Measurements from ENCODE around the gene ZNF98.

DNA sequence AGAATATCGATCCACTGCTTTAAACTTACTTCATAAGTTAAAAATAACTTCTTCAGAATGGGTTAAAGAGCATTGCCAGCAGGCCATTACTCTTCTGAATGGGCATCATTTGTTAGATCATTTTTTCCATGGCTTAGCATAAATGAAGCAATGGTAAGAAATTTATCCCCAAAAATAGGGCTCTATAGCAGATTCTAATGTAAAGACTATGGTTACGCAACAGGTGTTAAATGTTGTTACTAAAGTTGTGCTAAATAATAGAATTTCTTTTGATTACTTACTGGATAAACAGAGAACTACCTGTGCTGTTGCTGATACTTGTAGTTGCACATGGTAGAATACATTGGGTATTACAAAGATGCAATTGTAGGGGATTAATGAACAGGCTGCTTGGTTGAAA, 15.9 kb upstream of the ZNF98 start:
- TF ChIP-seq JUN (IDR thresholded peaks at IDR 0.05): no peak
- no peak for TF ChIP-seq JUNB (IDR thresholded peaks at IDR 0.05)
- TF ChIP-seq, protein P1, sequence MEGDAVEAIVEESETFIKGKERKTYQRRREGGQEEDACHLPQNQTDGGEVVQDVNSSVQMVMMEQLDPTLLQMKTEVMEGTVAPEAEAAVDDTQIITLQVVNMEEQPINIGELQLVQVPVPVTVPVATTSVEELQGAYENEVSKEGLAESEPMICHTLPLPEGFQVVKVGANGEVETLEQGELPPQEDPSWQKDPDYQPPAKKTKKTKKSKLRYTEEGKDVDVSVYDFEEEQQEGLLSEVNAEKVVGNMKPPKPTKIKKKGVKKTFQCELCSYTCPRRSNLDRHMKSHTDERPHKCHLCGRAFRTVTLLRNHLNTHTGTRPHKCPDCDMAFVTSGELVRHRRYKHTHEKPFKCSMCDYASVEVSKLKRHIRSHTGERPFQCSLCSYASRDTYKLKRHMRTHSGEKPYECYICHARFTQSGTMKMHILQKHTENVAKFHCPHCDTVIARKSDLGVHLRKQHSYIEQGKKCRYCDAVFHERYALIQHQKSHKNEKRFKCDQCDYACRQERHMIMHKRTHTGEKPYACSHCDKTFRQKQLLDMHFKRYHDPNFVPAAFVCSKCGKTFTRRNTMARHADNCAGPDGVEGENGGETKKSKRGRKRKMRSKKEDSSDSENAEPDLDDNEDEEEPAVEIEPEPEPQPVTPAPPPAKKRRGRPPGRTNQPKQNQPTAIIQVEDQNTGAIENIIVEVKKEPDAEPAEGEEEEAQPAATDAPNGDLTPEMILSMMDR (IDR thresholded peaks at IDR 0.05): no peak
- TF ChIP-seq EP300 (IDR thresholded peaks at IDR 0.05): no peak
- TF ChIP-seq POLR2A (IDR thresholded peaks at IDR 0.05; ENCODE audit: low read length): no peak
- no peak for TF ChIP-seq MAFK (IDR thresholded peaks at IDR 0.05; ENCODE audit: partially characterized antibody)
- TF ChIP-seq HOXB5 (CRISPR knock-in tag; IDR thresholded peaks at IDR 0.05): no peak
- TF ChIP-seq CEBPB (IDR thresholded peaks at IDR 0.05): no peak
- TF ChIP-seq NR3C1 (IDR thresholded peaks at IDR 0.05): no peak
- TF ChIP-seq, protein P2, sequence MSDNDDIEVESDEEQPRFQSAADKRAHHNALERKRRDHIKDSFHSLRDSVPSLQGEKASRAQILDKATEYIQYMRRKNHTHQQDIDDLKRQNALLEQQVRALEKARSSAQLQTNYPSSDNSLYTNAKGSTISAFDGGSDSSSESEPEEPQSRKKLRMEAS (IDR thresholded peaks at IDR 0.05): no peak
- no peak for TF ChIP-seq SMC3 (IDR thresholded peaks at IDR 0.05)
- TF ChIP-seq, protein P3, sequence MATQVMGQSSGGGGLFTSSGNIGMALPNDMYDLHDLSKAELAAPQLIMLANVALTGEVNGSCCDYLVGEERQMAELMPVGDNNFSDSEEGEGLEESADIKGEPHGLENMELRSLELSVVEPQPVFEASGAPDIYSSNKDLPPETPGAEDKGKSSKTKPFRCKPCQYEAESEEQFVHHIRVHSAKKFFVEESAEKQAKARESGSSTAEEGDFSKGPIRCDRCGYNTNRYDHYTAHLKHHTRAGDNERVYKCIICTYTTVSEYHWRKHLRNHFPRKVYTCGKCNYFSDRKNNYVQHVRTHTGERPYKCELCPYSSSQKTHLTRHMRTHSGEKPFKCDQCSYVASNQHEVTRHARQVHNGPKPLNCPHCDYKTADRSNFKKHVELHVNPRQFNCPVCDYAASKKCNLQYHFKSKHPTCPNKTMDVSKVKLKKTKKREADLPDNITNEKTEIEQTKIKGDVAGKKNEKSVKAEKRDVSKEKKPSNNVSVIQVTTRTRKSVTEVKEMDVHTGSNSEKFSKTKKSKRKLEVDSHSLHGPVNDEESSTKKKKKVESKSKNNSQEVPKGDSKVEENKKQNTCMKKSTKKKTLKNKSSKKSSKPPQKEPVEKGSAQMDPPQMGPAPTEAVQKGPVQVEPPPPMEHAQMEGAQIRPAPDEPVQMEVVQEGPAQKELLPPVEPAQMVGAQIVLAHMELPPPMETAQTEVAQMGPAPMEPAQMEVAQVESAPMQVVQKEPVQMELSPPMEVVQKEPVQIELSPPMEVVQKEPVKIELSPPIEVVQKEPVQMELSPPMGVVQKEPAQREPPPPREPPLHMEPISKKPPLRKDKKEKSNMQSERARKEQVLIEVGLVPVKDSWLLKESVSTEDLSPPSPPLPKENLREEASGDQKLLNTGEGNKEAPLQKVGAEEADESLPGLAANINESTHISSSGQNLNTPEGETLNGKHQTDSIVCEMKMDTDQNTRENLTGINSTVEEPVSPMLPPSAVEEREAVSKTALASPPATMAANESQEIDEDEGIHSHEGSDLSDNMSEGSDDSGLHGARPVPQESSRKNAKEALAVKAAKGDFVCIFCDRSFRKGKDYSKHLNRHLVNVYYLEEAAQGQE (IDR thresholded peaks at IDR 0.05): no peak
- TF ChIP-seq, protein P4, sequence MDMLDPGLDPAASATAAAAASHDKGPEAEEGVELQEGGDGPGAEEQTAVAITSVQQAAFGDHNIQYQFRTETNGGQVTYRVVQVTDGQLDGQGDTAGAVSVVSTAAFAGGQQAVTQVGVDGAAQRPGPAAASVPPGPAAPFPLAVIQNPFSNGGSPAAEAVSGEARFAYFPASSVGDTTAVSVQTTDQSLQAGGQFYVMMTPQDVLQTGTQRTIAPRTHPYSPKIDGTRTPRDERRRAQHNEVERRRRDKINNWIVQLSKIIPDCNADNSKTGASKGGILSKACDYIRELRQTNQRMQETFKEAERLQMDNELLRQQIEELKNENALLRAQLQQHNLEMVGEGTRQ (IDR thresholded peaks at IDR 0.05): no peak

Data from A549 (cell line).